Ascending aorta (tissue), 2 donors: ENCODE measurements around the gene SRRM4. TPM values are rescaled to one million over a fixed set of nuclear protein-coding genes. Genes with fewer than 3 reads are reported as not detected.

Experiments used
- DNase-seq, 2 donors: peaks; one replicate each; pipeline ENCODE4 v3.0.0-alpha.2; 2019; ENCODE audit warnings: low spot score in 2 of 2
- H3K27ac ChIP-seq, 2 donors: fragments of 200-600 bp; sonication (generic); one replicate each; pipeline ENCODE4 v1.5.1; 2016 to 2017; ENCODE audit warnings: mild to moderate bottlenecking in 1 of 2
- H3K27me3 ChIP-seq: fragments of 200-600 bp; sonication (generic); one replicate; pipeline ENCODE4 v1.5.1; 2017
- H3K36me3 ChIP-seq, 2 donors: fragments of 200-600 bp; sonication (generic); one replicate each; pipeline ENCODE4 v1.5.1; 2016
- H3K4me1 ChIP-seq, 2 donors: fragments of 200-600 bp; sonication (generic); one replicate each; pipeline ENCODE4 v1.5.1; 2016 to 2017; ENCODE audit warnings: mild to moderate bottlenecking in 1 of 2
- H3K4me3 ChIP-seq, 2 donors: fragments of 200-600 bp; sonication (generic); one replicate each; pipeline ENCODE4 v1.5.1; 2016 to 2017; ENCODE audit warnings: mild to moderate bottlenecking in 1 of 2
- H3K9me3 ChIP-seq, 2 donors: fragments of 200-600 bp; sonication (generic); one replicate each; pipeline ENCODE4 v1.5.1; 2016
- CTCF ChIP-seq, 3 experiments: fragments of 200-600 bp in 2 of 3; fragments of 450-650 bp in 1 of 3; sonication (generic) in 2 of 3; IDR thresholded peaks; one replicate each; pipeline ENCODE4 v1.5.1; 2016 to 2019; ENCODE audit warnings: antibody characterized with exemption in 3 of 3, mild to moderate bottlenecking in 1 of 3, moderate library complexity in 1 of 3
- intact Hi-C: fragments of 100-400 bp; cut with DNase I; formaldehyde crosslinking; loops from one replicate; pipeline ENCODE4 v1.15.1; 2023
- total RNA-seq: library from RNA; depleted of rRNA; stranded (reverse); fragments of >200 nt; gene quantifications from one replicate; pipeline ENCODE4 v1.1.0, GENCODE V29; 2016

Gene SRRM4
- total RNA-seq, 1 donor from 2014 or later = not detected

DNA sequence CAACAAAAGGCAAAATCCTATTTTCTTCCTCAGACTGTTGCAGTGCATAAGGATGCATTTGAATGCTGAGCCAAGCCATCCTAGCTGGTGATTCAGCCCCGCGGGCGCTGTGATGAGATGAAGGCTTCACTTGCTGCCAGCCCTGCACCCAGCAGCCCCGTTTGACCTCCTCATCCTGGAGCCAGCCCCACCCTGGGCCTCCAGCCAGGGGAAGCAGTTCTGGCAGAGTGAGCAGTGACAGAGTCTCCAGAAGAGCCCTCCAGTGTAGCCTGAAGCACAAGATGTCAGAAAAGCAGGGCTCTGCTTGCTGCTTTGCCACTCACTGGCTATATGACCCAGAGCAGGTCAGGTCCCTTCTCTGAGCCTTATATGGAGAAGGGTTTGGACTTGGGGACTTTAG, 101.2 kb downstream of the SRRM4 start:
- H3K4me1 ChIP-seq = no peaks in the 10 kb centered on the region
- H3K27ac ChIP-seq = no peak overlapping the region
- no peak for DNase-seq
- no peaks in the 10 kb centered on the region for H3K27me3 ChIP-seq
- no peak overlapping the region for H3K4me3 ChIP-seq
- H3K36me3 ChIP-seq = no peaks in the 10 kb centered on the region
- intact Hi-C loops = no loop called here
- no peaks in the 10 kb centered on the region for H3K9me3 ChIP-seq
- no peak for TF ChIP-seq CTCF (IDR thresholded peaks at IDR 0.05)

DNA sequence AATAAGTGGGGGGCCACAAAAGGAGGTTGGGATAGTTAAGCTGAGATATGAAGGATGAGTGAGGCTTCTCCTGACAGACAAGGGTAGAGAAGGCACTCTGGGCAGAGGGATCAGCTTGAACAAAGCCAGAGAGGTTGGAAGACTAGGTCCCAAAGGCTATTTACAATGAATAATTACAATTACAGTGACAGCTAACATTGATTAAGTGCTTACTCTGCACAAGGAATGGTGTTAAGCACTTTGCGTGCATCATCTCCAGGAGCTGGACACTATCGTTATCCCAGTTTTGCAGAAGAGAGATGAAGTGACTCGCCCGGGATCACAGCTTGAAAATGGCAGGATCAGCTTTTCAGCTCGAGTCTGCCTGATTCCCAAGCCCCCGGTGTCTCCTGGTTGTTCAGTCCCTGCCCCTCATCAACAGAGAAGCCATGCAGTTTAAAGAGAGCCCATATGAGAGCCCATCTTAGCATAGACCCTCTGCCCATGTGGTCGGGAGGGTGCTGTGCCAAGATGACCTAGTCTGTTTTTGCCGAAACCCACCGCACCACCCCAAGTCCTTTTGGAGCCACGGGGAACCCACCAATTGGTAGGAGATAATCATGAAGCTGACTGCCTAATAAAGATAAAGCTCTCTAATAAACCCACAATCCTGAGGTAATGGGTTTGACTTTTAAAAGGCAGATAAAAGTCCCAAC, 107.5 kb downstream of the SRRM4 start:
- no peaks in the 10 kb centered on the region for H3K4me1 ChIP-seq
- DNase-seq = no peak
- H3K27me3 ChIP-seq = no peaks in the 10 kb centered on the region
- H3K4me3 ChIP-seq = no peak overlapping the region
- no peaks in the 10 kb centered on the region for H3K9me3 ChIP-seq
- no peaks in the 10 kb centered on the region for H3K36me3 ChIP-seq
- no peak overlapping the region for H3K27ac ChIP-seq
- intact Hi-C loops = no loop called here
- no peak for TF ChIP-seq CTCF (IDR thresholded peaks at IDR 0.05)

DNA sequence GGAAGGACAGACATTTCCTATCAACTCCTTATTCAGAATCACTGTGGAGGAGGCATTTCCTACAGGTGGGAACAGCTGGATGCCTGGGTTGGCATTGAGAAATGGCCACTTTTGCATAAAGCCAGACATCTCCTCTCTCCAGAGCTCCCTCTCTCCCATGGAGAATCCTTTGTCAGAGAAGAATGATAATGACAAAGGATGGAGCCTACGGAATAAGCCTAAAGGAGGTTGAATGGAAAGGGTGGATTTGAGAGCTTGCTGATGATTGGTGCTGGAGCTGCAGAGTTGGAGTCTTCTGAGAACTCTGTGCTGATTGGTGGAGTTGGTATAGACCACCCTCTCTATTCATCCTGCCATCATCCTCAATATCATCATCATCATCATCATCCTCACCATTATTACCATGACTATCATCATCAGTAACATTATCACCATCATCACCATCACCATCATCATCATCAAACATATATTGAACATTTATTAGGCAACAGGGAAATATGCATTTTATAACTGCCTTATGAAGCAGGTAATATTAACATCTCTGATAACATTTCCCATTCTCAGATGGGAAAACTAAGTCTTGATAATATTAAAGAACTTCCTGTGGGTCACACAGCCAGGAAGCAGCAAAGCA, 108.2 kb downstream of the SRRM4 start:
- Histone ChIP-seq H3K4me1 (no peaks in the 10 kb centered on the region), H3K27me3 (no peaks in the 10 kb centered on the region), H3K9me3 (no peaks in the 10 kb centered on the region), H3K4me3 (no peak overlapping the region), H3K27ac (no peak overlapping the region), H3K36me3 (no peaks in the 10 kb centered on the region)
- no peak for TF ChIP-seq CTCF (IDR thresholded peaks at IDR 0.05)
- intact Hi-C loops = no loop called here
- no peak for DNase-seq

- no peak for DNase-seq
- Histone ChIP-seq H3K27ac (no peak overlapping the region), H3K9me3 (no peaks in the 10 kb centered on the region), H3K4me1 (no peaks in the 10 kb centered on the region), H3K36me3 (no peaks in the 10 kb centered on the region), H3K27me3 (no peaks in the 10 kb centered on the region), H3K4me3 (no peak overlapping the region)
- TF ChIP-seq CTCF (IDR thresholded peaks at IDR 0.05) = no peak
- intact Hi-C loops = no loop called here
These were observed 108.9 kb downstream of the SRRM4 start for GRCh38 chr12:119090276-119090675.

DNA sequence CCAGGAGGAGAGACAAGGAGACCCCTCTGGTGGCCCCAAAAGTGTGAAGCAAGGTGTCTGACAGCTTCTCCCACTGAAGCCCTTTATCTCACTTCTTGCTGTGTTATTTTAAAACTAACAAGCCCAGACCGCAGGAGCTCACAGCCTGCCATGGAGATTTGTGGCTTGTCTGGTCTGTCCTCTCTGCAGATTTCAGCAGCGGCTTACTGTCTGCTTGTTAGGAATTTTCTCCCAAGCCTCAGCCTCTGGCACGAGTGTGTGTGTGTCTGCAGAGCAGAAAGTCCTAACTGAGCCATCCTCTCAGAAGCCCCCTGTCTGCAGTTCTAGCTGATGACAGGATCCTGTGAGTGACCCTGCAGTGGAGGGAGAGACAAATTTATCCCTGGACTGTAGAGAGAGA, 109.5 kb downstream of the SRRM4 start:
- no peak overlapping the region for H3K27ac ChIP-seq
- no peaks in the 10 kb centered on the region for H3K27me3 ChIP-seq
- no peak overlapping the region for H3K4me3 ChIP-seq
- no peak for TF ChIP-seq CTCF (IDR thresholded peaks at IDR 0.05)
- H3K9me3 ChIP-seq = no peaks in the 10 kb centered on the region
- H3K4me1 ChIP-seq = no peaks in the 10 kb centered on the region
- no peak for DNase-seq
- intact Hi-C loops = no loop called here
- H3K36me3 ChIP-seq = no peaks in the 10 kb centered on the region
